A204.1 (cell line): ENCODE data around the gene SLCO4A1.

Experiments
- FAIRE-seq: peaks from 2 replicates; lab custom pipeline; 2012; peaks lifted over from hg19 to GRCh38; lab: Jason Lieb, UNC

The SLCO4A1 gene

DNA sequence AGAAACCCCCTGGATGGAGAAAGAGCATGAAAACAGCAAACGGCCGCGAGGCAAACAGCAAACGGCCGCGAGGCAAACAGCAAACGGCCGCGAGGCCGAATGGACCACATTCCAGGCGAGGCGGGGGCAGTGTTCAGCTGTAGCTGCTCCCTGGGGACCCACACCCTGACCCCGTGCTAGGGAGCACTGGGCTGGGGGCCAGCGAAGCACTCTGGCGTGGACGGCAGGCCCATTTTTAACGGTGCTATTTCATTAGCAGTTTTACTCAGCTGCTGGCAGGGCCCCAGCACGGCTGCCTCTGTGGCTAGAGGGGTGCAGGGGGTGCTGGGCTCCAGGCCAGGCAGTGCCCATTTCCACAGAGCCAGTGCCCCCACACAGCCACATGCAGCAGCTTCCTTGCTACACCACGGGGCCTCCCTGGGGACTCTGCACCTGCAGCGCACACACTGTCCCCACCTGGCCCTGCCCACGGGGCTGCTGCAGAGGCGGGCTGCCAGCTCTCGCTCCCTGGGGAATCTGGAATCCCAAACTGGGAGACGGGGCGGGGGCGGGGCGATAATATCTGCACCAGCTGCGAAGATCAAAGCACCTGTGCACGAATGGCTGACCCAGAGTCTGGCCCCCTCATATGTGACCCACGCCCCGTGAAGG, 35.6 kb upstream of the SLCO4A1 start:
- no peak for FAIRE-seq

- FAIRE-seq, result no peak
Measured at GRCh38 chr20:62607366-62608217, 34.7 kb upstream of the SLCO4A1 start.

- no peak for FAIRE-seq
Measured at GRCh38 chr20:62608218-62608565, 34.1 kb upstream of the SLCO4A1 start.

- FAIRE-seq, result no peak
Measured at GRCh38 chr20:62609279-62609720, 33.0 kb upstream of the SLCO4A1 start.

GRCh38 chr20:62609811-62610757, 32.2 kb upstream of the SLCO4A1 start:
- FAIRE-seq, result no peak

DNA sequence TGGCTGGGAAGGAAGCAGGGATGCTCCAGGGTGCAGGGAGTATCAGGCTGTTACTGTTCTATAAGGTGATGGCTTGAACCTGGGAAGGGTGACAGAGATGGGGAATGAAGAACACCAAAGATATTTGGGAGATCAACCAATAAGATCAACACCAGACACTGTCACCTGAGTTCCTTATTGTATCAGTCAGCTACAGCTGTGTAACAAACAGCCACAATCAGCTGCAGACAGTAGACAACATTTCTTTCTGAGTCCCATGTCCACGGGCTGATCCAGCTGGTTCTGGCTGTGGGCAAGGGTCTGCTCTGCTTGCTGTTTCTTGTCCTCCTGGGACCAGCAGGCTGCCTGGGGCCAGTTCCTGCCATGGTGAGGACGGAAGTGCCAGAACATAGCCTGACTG, 31.3 kb upstream of the SLCO4A1 start:
- FAIRE-seq, result no peak

- no peak for FAIRE-seq
Measured at GRCh38 chr20:62611819-62612218, 30.5 kb upstream of the SLCO4A1 start.

GRCh38 chr20:62614085-62614960, 28.0 kb upstream of the SLCO4A1 start:
- FAIRE-seq, result no peak

- FAIRE-seq, result no peak
Measured at GRCh38 chr20:62614961-62615680, 27.2 kb upstream of the SLCO4A1 start.

DNA sequence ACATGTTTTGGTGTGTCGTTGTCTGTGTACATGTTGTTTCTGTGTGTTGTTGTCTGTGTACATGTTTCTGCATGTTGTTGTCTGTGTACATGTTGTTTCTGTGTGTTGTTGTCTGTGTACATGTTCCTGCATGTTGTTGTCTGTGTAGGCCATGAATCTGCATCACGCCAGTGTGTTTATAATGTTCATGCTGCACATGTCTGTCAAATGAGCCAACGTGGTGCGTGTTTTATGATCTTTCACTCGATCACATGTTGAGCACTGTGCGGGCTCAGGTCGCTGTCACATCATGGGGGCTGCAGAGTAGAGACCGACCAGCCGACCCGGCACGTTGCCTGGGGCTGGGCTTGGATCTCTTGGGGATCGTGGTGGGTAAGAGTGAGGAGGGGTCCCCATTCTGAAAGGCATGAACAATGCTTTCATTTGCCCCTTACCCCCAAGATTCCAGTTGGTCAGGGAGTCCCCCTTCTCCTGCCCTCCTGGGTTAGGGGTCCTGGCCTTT, 26.5 kb upstream of the SLCO4A1 start:
- FAIRE-seq, result no peak

GRCh38 chr20:62616728-62617621, 25.3 kb upstream of the SLCO4A1 start:
- no peak for FAIRE-seq

DNA sequence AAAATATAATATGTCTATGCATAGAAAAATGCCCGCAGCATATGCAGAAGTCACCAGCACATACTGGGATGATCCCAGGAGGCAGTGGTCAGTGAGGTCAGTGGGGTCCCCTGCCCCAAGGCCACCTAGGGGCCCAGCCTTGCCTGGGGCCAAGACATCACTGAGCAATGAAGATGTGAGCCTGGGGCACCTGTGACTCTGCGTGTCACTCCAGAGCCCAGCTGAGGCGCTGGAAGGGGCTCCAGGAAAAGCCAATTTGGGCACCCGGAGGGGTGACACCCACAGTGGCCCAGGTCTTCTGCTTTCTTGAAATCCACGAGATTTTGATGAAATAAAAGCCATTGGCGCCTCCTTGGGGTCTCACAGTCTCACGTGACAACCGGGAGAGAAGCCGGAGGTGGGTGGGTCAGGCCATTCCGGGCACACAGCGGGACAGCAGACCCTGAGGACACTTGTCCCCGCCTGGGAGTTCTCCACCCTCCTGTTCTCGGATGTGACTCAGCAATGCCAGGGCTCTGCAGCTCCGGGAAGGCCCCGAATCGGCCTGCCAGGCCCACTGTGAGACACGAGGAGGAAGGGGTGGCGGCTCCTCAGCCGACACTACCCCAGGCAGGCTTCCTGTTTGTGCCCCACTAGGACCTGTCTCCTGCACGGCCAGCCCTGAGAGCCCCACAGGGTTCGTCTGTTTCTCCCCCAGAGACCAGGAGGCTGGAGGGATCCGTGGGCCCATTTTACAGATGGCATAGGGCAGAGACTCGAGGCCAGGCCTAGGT, 24.4 kb upstream of the SLCO4A1 start:
- FAIRE-seq, result no peak

- no peak for FAIRE-seq
Measured at GRCh38 chr20:62618611-62619529, 23.4 kb upstream of the SLCO4A1 start.

DNA sequence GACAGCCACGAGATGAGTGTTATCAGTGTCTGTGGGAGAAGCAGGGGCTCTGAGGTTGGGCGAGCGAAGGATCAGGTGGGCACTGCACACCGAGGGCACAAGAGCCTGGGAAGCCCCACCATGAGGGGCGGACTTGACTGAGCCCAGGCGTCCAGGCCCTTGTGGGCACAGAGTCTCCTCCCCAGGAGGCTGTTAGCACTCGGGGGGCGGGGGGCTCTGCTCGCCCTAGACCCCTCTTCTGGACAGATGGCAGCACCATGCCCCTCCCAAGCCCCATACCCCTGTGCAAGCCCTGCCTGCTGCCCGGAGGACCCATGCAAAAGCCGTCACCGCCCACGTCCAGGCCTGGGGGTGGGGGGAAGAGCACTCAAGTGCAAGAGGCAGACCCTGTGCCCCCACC, 21.7 kb upstream of the SLCO4A1 start:
- FAIRE-seq, result no peak

DNA sequence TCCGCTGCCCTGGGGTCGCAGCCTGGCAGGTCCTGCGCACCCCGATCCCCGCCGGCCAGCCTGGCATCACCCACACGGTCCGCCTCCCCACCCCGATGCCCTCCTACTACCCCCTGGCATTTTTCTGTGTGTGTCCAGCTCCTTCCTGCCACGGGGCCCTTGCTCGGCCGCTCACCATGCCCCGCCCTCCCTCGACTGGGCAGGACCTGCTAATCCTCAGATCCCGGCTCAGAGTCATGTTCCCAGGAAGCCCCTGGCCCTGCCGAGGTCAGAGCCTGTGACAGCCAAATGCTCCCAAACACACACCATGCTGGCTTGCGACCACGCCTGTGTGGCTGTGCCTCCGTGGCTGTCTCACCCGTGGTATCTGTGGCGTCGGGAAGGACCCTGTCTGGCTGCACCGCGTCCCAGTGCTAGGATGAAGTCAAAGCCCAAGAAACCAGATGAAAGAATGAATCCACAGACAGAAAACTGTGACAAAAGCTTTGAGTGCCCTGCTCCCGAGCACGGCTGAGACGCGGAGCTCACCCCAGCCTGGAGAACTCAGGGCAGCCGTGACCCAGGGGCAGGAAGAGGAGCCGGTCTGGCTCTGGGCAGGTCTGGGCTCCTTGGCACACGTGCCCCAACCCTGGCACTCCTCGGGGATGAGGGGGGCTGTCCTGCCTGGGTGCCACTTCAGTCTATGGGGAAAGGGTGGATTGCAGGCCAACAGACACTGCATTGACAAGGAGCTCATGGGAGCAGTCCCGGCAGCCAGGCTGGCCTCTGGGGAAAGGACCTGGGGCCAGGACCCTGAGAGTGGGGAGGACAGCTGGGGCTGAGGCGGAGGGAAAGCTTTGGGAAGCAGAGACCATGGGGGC, 20.8 kb upstream of the SLCO4A1 start:
- FAIRE-seq, result no peak

DNA sequence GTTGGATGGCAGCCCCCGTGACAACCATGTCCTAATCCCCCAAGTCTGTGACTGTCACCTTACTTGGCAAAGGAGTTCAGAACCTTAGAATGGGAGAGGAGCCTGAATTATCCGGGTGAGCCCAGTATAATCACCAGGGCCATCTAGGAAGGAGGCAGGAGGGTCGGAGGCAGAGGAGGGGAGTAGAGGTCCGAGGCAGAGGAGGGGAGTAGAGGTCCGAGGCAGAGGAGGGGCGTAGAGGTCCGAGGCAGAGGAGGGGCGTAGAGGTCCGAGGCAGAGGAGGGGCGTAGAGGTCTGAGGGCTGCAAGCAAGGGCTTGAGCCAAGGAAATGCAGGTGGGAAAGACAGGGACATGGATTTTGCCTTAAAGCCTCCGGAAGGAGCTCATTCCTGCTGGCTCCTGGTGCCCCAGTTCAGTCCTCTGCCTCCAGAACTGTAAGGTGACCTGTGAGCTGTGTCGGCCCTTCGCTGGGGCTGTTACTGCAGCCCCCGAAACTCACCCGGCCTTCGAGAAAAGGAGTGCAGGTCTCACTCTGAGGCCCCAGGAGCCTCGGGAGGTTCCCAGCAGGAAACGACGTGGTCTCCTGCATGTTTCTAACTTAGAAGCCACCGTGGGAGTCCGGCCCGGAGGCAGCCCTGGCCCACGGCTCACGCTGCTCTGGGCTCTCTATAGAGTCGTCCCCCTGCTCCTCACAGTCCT, 20.0 kb upstream of the SLCO4A1 start:
- no peak for FAIRE-seq
